HK-2 (cell line): ENCODE measurements around the gene CDH4.

ENCODE experiments used
- DNase-seq: peaks from one replicate; pipeline ENCODE4 v3.0.0-alpha.2; 2018; ENCODE audit not compliant: unreplicated experiment

CDH4 gene

DNA sequence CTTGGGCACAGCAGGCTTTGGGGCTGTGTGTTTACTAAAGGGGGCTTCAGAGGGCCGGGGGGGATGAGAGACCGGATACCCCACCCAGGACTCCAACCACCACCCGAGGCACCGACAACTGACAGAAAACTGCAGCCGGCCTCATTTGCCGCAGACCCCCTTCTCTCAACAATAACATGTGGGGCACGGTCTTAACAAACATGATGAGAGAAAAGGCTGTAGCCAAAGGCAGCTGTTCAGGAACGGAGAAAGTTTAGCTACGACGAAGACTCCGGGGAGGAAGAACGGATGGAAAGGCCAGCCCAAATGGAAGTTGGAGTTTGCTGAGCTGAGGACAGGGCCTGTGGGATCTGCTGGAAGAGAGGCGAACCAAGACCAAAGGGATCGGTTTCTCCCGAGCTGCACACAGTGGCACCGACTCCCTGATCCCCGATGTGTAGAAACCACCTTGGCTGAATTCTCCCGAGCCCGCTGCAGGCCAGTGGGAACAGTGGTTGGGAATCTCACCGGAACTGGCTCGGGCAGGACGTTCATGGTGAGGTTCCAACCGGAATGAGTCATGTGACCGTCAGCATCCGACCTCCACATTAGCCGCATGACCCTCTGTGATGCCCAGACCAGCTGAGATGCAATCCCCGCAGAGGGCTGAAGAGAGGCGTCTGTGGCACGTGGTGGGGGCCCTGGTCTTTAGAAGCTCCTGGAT is 454.3 kb downstream of the CDH4 start:
- DNase-seq = no peak

GRCh38 chr20:61708891-61709290 is 456.8 kb downstream of the CDH4 start:
- no peak for DNase-seq

- no peak for DNase-seq
These were observed 458.0 kb downstream of the CDH4 start for GRCh38 chr20:61710108-61710507.

DNA sequence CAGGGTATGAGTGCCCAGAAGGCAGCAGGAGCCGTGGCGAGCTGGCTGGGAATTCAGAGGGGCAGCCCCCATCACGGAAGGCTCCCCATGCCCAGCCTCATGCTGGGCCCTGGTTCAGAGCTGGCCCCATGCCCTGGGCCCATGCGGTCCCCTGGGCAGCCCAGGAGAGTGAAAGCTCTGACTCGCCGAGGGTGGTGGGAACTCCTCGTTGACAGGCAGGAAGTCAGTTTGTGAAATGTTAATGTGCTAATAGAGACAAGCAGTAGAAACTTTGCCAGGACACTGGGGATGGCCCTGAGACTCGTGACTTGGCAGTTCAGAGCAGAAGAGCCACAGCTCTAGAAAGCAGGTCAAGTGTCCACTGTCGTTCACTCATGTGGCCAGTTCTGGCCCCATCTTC is 460.6 kb downstream of the CDH4 start:
- no peak for DNase-seq

GRCh38 chr20:61718361-61719005 is 466.4 kb downstream of the CDH4 start:
- DNase-seq = no peak

DNA sequence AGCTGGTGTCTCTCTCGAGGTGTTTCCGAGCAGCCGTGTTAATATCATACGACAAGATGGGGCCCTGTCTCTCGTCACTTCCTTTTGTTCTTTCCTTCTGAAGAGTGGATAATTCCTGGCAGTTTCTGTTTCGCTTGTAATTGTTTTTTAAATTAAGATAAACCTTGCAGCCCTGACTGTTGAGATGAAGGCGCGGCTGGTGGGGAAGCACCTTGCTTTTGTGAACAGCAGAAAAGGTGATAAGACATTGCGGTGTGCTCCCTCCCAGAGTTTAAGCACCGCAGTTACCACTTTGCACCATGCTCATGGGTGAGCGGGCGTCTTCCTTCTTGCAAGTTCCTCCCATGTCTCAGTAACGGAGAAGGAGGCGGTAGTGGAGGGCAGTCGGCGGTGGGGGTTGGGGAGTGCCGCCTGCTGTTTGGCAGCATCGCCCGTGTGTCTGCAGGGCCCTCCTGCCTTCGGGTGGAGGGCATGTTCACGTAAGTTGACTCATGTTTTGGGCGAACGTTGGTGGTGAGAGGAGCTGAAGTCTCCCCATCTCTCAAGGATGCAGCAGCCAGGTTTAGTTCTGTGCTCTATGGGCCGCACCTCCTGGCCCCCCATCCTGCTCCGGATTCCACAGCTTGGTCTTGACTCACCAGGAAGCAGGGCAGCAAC is 467.8 kb downstream of the CDH4 start:
- no peak for DNase-seq

GRCh38 chr20:61720348-61720696 is 468.3 kb downstream of the CDH4 start:
- no peak for DNase-seq

- DNase-seq = no peak
These were observed 470.2 kb downstream of the CDH4 start for GRCh38 chr20:61722146-61722678.

DNA sequence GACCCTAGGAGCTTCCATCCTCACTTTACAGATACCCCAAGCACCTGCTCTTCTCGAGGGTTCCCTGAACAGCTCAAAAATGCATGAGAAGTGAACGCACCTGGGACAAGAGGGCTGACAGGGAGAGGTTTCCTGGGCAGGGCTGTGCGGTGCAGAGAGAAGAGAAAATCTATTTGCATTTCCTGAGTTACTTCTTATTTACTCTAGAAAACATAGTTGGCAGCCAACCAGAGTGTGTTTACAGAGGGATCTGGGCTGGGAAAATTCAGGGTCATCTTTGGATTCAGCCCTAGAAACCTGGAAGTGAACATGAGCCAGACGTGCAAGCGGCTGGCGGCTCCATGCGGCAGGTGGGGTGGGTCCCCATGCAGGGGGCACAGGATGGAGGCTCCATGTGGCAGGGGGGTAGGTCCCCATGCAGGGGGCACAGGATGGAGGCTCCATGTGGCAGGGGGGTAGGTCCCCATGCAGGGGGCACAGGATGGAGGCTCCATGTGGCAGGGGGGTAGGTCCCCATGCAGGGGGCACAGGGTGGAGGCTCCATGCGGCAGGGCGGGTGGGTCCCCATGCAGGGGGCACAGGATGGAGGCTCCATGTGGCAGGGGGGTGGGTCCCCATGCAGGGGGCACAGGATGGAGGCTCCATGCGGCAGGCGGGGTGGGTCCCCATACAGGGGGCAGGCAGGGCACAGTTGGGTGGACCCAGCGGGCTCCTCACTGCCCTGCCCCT is 471.6 kb downstream of the CDH4 start:
- no peak for DNase-seq

GRCh38 chr20:61724376-61724775 is 472.3 kb downstream of the CDH4 start:
- no peak for DNase-seq

- no peak for DNase-seq
These were observed 473.1 kb downstream of the CDH4 start for GRCh38 chr20:61725145-61725544.

- DNase-seq = no peak
These were observed 473.9 kb downstream of the CDH4 start for GRCh38 chr20:61725966-61726365.

GRCh38 chr20:61726979-61727378 is 474.9 kb downstream of the CDH4 start:
- no peak for DNase-seq

- DNase-seq = no peak
These were observed 475.7 kb downstream of the CDH4 start for GRCh38 chr20:61727761-61728160.

- no peak for DNase-seq
These were observed 476.3 kb downstream of the CDH4 start for GRCh38 chr20:61728326-61728725.

- no peak for DNase-seq
These were observed 477.0 kb downstream of the CDH4 start for GRCh38 chr20:61728786-61729770.

- DNase-seq = no peak
These were observed 478.7 kb downstream of the CDH4 start for GRCh38 chr20:61730631-61731362.

- no peak for DNase-seq
These were observed 479.5 kb downstream of the CDH4 start for GRCh38 chr20:61731363-61732181.

- no peak for DNase-seq
These were observed 480.6 kb downstream of the CDH4 start for GRCh38 chr20:61732511-61733210.
